ENCODE measurements around the gene ATP8B3. TPM values are rescaled to one million over a fixed set of nuclear protein-coding genes. Genes with fewer than 3 reads are reported as not detected.

ATP8B3 gene
- total RNA-seq, 6 experiments from 2014 or later = 4.9 to 8.8 (median 7.6) TPM

DNA sequence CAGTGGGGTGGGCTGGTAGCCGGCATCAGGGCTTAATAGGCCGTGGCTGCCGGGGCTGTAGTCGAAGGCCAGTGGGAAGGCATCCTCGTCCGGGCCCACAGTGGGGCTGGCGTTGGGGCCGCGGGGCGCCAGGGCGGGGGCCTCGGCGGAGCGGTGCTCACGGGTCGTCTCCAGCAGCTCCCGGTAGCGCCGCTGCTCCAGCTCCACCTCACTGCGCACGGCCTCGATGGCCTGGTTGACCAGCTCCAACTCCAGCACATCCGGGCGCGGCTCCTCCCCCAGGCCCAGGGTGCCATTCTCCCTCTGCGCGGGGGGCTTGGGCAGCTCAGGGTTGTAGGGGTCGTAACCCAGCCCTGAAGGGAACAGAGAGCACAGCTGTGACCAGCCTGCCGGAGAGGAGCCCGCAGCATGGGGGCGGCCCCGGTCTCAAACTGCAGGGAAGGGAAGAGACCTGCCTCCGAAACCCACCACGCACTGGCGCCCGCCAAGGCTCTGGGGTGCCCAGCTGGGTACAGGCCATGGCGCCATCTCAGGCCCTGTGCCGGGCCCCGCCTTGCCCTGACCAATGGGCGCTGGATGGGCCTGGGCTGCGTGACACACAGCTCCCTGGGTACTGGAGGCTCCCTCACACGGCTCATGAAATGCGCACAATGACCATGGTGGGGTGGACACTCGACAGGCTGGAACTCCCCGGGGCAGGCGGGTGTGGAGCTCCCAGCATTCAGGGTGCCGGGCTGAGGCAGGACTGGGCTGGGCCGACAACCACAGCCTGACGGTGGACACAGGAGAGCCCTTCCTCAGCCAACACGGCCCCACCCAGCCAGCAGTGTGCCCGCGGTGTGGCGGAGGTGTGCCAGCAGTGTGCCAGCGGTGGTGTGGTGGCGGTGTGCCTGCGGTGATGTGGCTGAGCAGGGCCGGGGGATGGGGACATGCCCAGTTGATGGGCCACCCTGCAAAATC lies 16.5 kb upstream of the ATP8B3 start:
- peaks cover 7% of the 10 kb centered on the region; the same call in 1 of the 2 replicates for H3K36me3 Mint-ChIP-seq (ENCODE audit: low read depth)
- no peak for DNase-seq
- H3K4me3 Mint-ChIP-seq = no peak overlapping the region
- H3K27me3 Mint-ChIP-seq (ENCODE audit: insufficient read depth) = no peaks in the 10 kb centered on the region
- TF ChIP-seq CTCF (IDR thresholded peaks at IDR 0.05) = no peak
- no peaks in the 10 kb centered on the region for H3K9me3 Mint-ChIP-seq
- peaks cover 4% of the 10 kb centered on the region; the same call in 1 of the 2 replicates for H3K4me1 Mint-ChIP-seq (ENCODE audit: low read depth)
- H3K27ac Mint-ChIP-seq = no peak overlapping the region

DNA sequence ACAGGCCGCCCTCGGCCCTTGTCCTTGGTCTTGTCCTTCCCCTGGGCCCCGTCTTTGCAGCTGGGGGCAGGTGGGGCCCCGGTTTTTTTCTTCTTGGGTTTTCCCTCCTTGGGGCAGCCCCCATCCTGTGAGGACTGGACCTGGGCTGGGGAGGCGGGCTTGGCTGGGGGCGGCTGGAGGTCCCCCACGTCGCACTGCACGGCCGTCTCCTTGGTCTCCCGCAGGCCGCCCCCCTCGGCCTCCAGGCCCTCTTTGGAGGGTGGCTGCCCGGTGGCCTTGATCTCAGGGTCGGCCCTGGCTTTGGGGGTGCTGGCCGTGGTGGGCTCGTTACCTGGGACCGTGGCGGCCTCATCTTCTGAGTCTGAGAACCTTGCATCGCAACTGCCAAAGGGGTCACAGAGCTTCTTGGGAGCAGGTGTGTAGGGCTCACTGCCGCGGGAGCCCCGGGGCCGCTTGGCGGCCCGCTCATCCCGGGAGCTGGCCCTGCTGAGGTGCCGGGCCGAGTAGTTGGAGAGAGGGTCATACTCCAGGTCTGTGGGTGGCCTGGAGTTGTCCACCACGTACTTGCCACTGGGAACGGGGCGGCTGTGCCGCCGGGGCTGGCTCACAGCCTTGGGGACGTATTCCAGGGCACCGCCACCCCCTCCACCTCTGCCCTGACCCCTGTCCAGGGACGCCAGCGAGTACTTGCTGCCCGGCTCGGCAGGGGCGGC lies 15.6 kb upstream of the ATP8B3 start:
- H3K36me3 Mint-ChIP-seq (ENCODE audit: low read depth) = peaks cover 7% of the 10 kb centered on the region; the same call in 1 of the 2 replicates
- H3K27ac Mint-ChIP-seq = no peak overlapping the region
- no peaks in the 10 kb centered on the region for H3K9me3 Mint-ChIP-seq
- no peaks in the 10 kb centered on the region for H3K27me3 Mint-ChIP-seq (ENCODE audit: insufficient read depth)
- no peak for DNase-seq
- no peak for TF ChIP-seq CTCF (IDR thresholded peaks at IDR 0.05)
- peaks cover 4% of the 10 kb centered on the region; the same call in 1 of the 2 replicates for H3K4me1 Mint-ChIP-seq (ENCODE audit: low read depth)
- H3K4me3 Mint-ChIP-seq = no peak overlapping the region

DNA sequence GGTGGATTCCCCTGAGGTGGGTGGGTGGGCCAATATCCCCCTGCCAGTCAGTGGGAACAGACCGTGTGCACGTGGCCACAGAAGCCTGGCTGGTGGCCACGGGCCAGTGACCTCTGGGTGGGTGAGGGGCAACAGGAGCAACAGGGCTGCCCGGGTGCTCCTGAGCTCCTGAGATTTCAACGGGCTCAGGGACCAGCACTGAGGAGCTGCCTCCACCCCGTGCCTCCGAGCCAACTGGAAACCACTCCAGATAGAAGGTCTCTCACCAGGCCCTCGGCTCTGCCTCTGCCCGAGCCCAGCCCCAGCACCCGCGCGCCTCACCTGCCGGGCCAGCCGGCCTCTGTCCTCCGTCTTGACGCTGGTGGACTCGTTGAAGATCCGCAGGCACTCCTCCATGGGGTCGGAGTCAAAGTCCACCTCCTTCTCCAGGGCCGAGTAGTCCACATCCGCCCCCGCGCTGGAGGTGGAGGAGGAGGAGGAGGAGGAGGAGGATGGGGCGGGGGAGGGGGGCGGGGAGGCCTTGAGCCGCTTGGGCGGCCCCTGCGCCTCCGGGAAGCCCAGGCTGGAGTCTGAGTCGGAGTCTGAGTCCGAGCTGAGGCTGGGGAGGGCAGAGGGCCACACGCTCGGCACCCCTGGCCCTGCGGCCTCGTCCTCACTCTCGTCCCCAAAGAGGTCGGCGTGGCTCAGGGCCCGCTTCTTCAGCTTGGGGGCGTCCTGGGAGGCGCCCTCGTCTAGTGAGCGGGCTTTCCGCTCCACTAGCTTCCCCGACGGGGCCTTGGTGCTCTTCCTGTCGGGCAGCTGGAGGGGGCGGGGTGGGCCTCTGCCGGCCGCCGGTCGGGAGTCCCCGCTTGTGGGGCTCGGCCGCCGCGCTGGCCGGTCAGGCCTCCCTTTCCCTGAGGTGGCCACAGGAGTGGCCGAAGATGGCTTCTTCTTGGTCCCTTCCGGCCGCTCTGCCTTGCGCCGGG lies 14.8 kb upstream of the ATP8B3 start:
- Mint-ChIP-seq H3K9me3 (no peaks in the 10 kb centered on the region), H3K36me3 (ENCODE audit: low read depth) (peaks cover 7% of the 10 kb centered on the region; the same call in 1 of the 2 replicates), H3K4me1 (ENCODE audit: low read depth) (peaks cover 4% of the 10 kb centered on the region; the same call in 1 of the 2 replicates), H3K27ac (no peak overlapping the region), H3K27me3 (ENCODE audit: insufficient read depth) (no peaks in the 10 kb centered on the region), H3K4me3 (no peak overlapping the region)
- DNase-seq = no peak
- no peak for TF ChIP-seq CTCF (IDR thresholded peaks at IDR 0.05)

GRCh38 chr19:1825909-1826556 lies 14.0 kb upstream of the ATP8B3 start:
- H3K4me1 Mint-ChIP-seq (ENCODE audit: low read depth) = peaks cover 4% of the 10 kb centered on the region; the same call in 1 of the 2 replicates
- DNase-seq = peak; percentile 25
- TF ChIP-seq CTCF (IDR thresholded peaks at IDR 0.05) = peak; percentile 93
- H3K4me3 Mint-ChIP-seq = no peak overlapping the region
- H3K27ac Mint-ChIP-seq = no peak overlapping the region
- H3K27me3 Mint-ChIP-seq (ENCODE audit: insufficient read depth) = no peaks in the 10 kb centered on the region
- peaks cover 7% of the 10 kb centered on the region; the same call in 1 of the 2 replicates for H3K36me3 Mint-ChIP-seq (ENCODE audit: low read depth)
- no peaks in the 10 kb centered on the region for H3K9me3 Mint-ChIP-seq

Data from HFFc6 (cell line).